Body of pancreas (tissue), 4 donors: ENCODE data around the gene EMSY.

Source experiments
- CTCF ChIP-seq, 7 experiments: fragments of 450-650 bp in 4 of 7; fragments of 200-600 bp in 3 of 7; sonication (generic) in 3 of 7; IDR thresholded peaks; one replicate each; pipeline ENCODE4 v1.5.1; 2016 to 2019; ENCODE audit warnings: antibody characterized with exemption in 7 of 7
- POLR2A ChIP-seq, 3 donors: fragments of 450-650 bp; IDR thresholded peaks; one replicate each; pipeline ENCODE4 v1.6.1; 2016; ENCODE audit warnings: antibody characterized with exemption in 3 of 3, mild to moderate bottlenecking in 2 of 3

DNA sequence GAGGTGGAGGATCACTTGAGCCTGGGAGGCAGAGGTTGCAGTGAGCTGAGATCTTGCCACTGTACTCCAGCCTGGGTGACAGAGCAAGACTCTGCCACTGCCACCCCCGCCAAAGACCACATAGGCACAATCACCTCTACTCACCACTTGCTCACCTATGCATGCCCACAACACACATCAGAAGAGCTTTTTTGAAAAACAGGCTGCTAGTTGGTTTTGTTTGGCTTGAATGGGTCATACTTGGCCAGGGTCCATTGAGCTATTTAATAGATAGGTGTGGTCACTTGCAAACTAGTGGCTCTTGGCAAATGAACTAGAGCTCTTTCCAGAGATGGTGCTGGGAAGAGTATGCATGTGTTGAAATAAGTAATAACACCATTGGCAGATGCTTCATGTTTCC lies 80.1 kb downstream of the EMSY start:
- no peak for TF ChIP-seq POLR2A (IDR thresholded peaks at IDR 0.05)
- no peak for TF ChIP-seq CTCF (IDR thresholded peaks at IDR 0.05)
